ENCODE data around the gene RYR1. TPM values are rescaled to one million over a fixed set of nuclear protein-coding genes. Genes with fewer than 3 reads are reported as not detected.
"Not testable (repeated sequence)": the region's sequence is repeated elsewhere in the genome, so short reads cannot be mapped to it uniquely, and the experiment has no call there.

The RYR1 gene
- total RNA-seq, 1 donor from 2014 or later: 7.4 TPM

DNA sequence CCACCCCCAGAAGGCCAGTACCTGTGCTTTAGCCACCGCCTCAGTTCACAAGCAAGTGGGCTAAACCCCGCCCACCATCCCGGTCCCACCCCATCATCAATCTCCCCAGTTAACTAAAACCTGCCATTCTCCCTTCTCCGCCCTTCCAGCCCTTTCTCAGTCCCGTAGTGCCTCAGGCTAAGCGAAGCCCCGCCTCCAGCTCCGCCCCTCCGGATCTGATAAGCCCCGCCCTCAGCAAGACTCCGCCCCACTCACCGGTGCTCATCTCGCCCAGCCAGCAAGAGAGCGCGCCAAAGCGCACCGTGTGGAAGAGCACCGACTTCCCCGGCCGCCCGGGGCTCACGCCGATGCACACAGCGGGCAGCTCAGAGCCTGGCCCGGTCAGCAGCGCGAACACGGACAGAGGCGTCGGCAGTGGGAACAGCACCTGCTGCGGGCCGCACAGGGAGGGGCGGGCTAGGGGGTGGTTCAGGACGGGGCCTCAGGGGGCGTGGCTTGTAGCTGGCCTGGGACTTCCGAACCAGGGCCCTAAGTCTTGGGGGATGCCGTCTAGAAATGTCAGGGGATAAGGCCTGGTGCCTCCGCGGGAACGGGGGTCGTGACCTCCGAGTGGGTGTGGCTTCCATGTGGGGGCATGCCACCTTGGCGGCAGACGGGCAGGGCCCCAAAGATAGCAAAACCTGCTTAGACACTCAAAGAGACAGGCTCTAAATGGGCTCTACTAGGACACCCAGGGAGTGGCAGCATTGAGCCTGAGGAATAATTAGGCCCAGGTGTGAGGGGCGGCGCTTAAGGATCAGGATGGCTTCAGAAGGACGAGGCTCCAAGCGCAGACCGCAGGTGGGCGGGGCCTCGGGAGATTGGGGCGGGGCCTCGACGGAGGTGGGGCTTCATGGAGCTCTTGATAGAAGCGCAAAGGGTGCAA is 162.8 kb downstream of the RYR1 start:
- Histone ChIP-seq H3K27me3 (ENCODE audit: control insufficient read depth, insufficient read depth, low read length) (no peaks in the 10 kb centered on the region), H3K4me3 (ENCODE audit: low read depth, low read length) (peak overlapping the region; percentile 18), H3K36me3 (ENCODE audit: control insufficient read depth, insufficient read depth, low read length) (no peaks in the 10 kb centered on the region)
- DNase-seq (ENCODE audit: low read depth) (peak; percentile 29), FAIRE-seq (no peak)
- TF ChIP-seq, protein P1, sequence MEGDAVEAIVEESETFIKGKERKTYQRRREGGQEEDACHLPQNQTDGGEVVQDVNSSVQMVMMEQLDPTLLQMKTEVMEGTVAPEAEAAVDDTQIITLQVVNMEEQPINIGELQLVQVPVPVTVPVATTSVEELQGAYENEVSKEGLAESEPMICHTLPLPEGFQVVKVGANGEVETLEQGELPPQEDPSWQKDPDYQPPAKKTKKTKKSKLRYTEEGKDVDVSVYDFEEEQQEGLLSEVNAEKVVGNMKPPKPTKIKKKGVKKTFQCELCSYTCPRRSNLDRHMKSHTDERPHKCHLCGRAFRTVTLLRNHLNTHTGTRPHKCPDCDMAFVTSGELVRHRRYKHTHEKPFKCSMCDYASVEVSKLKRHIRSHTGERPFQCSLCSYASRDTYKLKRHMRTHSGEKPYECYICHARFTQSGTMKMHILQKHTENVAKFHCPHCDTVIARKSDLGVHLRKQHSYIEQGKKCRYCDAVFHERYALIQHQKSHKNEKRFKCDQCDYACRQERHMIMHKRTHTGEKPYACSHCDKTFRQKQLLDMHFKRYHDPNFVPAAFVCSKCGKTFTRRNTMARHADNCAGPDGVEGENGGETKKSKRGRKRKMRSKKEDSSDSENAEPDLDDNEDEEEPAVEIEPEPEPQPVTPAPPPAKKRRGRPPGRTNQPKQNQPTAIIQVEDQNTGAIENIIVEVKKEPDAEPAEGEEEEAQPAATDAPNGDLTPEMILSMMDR (IDR thresholded peaks at IDR 0.05; ENCODE audit: insufficient read depth, low read length, severe bottlenecking): no peak

DNA sequence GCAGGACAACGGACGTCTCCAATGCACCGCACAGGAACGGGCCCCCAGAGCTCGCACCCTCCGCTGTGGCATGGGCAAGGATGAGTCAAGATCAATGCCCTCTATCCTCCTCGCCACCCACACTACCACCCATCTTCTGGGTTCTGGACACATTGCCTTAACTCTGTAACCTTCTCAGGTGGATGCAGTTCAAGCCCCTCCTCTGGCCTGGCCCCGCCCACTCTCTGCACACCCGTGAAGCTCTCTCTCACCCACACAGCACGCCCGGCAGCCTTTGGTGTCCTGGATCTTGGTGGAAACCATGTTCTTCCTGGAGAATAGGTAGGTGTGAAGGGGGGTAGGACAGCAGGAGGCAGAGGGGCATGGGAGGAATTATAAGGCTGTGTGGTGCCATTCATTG is 163.6 kb downstream of the RYR1 start:
- no peak overlapping the region for H3K4me3 ChIP-seq (ENCODE audit: low read depth, low read length)
- H3K27me3 ChIP-seq (ENCODE audit: control insufficient read depth, insufficient read depth, low read length): no peaks in the 10 kb centered on the region
- DNase-seq (ENCODE audit: low read depth) (no peak), FAIRE-seq (no peak)
- H3K36me3 ChIP-seq (ENCODE audit: control insufficient read depth, insufficient read depth, low read length): no peaks in the 10 kb centered on the region
- TF ChIP-seq, protein P1 (IDR thresholded peaks at IDR 0.05; ENCODE audit: insufficient read depth, low read length, severe bottlenecking): no peak

DNA sequence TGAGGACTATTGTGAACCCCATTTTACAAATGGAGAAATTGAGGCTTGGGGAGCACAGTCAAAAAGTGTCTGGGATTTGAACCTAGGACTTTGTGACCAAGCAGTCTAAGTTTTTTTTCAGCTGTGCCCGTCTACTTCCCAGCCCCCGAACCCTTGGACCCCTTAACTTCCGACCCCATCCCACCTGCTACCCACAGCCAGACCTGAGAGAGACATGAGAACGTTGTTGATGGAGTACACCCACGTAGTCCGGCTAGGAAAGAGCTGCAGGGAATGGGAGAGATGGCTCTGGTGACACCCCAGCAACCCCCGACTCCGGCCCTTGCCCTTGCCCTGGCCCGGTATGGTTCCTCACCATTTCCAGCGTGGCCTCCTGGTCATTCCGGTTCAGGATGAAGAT is 166.2 kb downstream of the RYR1 start:
- no peak for FAIRE-seq
- Histone ChIP-seq H3K27me3 (ENCODE audit: control insufficient read depth, insufficient read depth, low read length) (no peaks in the 10 kb centered on the region), H3K4me3 (ENCODE audit: low read depth, low read length) (no peak overlapping the region), H3K36me3 (ENCODE audit: control insufficient read depth, insufficient read depth, low read length) (no peaks in the 10 kb centered on the region)
- no peak for DNase-seq (ENCODE audit: low read depth)
- TF ChIP-seq, protein P1 (IDR thresholded peaks at IDR 0.05; ENCODE audit: insufficient read depth, low read length, severe bottlenecking): no peak

DNA sequence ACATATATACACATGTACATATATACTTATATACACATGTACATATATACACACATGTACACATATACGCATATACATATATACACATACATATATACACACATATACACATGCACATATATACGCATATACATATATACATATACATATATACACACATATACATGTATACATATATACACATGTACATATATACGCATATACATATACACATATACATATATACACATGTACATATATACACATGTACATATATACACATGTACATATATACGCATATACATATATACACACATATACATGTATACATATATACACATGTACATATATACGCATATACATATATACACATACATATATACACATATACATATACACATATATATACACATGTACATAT is 169.4 kb downstream of the RYR1 start:
- H3K27me3 ChIP-seq (ENCODE audit: control insufficient read depth, insufficient read depth, low read length); DNase-seq (ENCODE audit: low read depth); FAIRE-seq; H3K36me3 ChIP-seq (ENCODE audit: control insufficient read depth, insufficient read depth, low read length); H3K4me3 ChIP-seq (ENCODE audit: low read depth, low read length): not testable (repeated sequence)

DNA sequence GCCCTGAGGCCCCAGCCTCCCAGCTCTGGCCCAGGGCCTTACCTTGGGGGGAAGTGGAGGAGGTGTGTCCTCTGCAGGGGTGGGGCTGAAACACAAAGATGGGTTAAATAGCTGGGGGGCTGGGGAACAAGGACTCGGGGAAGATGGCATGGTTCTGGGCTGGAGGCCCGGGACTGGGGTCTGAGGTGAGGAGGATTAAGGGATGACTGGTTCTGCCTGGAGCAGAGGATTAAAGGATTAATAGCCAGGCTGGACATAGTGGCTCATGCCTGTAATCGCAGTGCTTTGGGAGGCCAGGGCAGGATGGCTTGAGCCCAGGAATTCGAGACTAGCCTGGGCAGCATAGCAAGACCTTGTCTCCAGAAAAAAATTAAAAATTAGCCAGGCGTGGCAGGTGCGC is 172.6 kb downstream of the RYR1 start:
- no peak overlapping the region for H3K4me3 ChIP-seq (ENCODE audit: low read depth, low read length)
- DNase-seq (ENCODE audit: low read depth) (no peak), FAIRE-seq (no peak)
- TF ChIP-seq, protein P1 (IDR thresholded peaks at IDR 0.05; ENCODE audit: insufficient read depth, low read length, severe bottlenecking): no peak
- H3K27me3 ChIP-seq (ENCODE audit: control insufficient read depth, insufficient read depth, low read length): no peaks in the 10 kb centered on the region
- no peaks in the 10 kb centered on the region for H3K36me3 ChIP-seq (ENCODE audit: control insufficient read depth, insufficient read depth, low read length)

DNA sequence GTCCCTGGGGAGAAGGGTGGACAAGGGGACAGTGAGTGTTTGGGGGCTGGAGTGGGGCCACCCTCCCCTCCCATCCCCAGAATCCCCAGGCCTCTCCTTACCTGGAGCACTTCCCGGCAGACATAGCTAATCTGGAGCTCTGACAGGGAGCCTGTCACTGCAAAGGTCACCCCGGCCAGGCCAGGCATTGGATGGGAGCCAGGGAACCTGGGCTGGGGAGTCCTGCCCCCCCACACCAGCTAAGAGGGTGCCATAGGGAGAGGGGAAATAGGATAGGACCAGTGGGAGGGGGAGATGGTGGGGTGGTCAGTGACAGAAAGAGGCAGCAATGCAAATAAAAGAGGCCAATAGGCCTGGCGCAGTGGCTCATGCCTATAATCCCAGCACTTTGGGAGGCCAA is 180.8 kb downstream of the RYR1 start:
- DNase-seq (ENCODE audit: low read depth) (no peak), FAIRE-seq (no peak)
- no peak overlapping the region for H3K4me3 ChIP-seq (ENCODE audit: low read depth, low read length)
- H3K36me3 ChIP-seq (ENCODE audit: control insufficient read depth, insufficient read depth, low read length): no peaks in the 10 kb centered on the region
- TF ChIP-seq, protein P1 (IDR thresholded peaks at IDR 0.05; ENCODE audit: insufficient read depth, low read length, severe bottlenecking): no peak
- H3K27me3 ChIP-seq (ENCODE audit: control insufficient read depth, insufficient read depth, low read length): no peaks in the 10 kb centered on the region

Data from bronchial epithelial cell (primary cell).